ENCODE measurements around the gene ABTB2.

The ABTB2 gene

DNA sequence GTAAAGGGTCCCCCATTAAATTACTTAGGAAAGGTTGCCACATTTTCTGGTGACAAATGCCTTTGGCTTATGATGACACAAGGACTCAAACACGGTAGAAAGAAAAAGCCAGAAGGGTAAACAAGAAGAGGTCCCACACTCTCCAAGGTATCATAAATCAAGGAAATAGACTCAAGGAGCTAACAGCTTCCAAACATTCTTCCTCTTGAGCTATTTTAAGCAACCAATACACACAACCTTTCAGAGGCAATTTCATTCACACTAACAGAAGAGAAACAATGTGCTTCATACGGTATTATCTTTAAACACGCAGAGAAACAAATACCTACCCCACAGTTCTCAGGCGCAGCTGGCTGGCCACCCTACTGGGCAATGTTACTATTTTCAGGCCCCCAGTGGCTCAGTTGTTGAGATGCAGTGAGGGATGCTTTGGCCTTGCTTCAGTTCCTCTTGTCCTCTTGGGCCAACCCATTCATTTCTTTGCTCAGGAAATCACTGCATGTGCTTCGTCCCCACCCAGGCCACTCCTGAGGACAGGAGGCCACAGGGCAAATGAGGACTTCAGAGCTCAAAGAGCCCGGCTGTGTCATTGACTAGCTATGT, 15.8 kb downstream of the ABTB2 start:
- no peak for DNase-seq (ENCODE audit: low read depth)

GRCh38 chr11:34341096-34341495, 16.7 kb downstream of the ABTB2 start:
- no peak for DNase-seq (ENCODE audit: low read depth)

DNA sequence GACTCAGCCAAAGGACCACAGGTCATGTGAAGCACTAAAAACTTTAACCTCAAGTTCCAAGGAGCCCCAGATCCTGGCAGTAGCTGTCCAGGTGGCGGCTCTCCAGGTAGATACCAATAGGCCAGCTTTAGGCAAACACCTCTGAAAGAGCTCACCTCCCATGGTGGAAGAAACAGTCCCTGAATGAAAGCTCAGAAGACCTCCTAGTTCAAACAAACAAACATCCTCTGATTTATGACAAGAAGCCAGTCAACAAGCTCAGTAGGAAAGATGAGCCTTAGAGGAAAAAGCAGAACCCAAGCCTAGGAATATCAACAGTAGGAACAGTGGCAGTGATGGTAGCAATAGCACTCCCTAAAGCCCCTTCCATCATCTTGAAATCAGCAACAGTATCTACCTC, 17.2 kb downstream of the ABTB2 start:
- DNase-seq (ENCODE audit: low read depth), result no peak

DNA sequence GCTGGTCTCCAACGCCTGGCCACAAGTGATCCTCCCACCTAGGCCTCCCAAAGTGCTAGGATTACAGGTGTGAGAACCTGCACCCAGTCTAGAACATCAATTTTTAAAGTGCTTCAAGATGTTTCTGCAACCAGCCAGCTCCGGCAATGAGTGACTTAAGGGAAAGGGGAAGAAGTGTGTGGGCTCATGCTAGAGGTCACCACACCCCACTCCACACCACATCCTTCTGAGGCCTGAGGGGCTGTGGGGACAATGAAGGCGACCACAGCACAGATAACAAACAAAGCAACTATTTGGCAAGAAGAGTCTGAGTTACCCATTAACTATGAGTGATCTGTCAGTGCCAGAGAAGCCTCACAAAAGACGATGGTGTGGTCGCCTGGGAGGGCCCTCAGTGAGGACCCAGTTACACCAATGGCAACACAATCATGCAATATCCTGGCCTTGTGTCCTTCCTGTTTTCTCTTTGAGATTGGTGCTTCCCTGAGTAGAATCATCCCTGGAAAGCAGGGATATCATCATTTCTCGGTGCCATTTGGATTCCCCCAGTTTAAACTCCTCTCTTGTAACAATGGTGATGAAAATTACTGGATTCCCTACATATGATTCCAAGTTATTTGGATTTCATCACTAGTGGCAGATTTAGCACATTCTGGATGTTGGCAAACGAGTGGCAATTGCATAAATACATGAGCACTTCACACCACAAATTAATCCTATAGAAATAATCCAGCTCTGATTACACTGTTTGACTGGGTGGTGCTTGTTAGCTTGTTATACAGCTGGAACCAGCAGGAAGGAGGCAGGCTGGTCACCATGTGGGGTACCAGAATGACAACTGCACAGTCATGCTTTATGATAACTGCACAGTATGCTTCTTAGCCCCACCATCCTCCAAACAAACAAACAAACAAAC, 18.4 kb downstream of the ABTB2 start:
- no peak for DNase-seq (ENCODE audit: low read depth)

DNA sequence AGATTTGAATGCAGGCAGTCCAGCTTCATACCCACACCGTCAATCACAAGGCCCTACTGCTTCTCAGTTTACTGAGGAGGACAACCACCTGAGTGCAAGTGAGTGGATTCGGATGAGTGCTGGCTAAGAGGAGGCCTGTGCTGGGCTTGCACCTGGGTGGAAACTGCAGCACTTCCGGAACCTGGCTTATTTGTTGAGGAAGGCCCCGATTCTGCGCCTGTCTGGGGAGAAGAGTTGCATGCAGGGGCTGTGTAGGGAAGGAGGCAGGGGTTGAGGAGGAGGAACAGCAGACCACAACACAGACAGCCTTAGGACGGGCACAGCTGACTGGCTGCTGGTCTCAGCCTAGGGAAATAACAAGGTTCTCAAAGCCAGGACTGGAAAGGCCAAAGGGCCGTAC, 20.8 kb downstream of the ABTB2 start:
- no peak for DNase-seq (ENCODE audit: low read depth)

- no peak for DNase-seq (ENCODE audit: low read depth)
Measured at GRCh38 chr11:34335801-34336200, 22.0 kb downstream of the ABTB2 start.

- no peak for DNase-seq (ENCODE audit: low read depth)
Measured at GRCh38 chr11:34335331-34335730, 22.5 kb downstream of the ABTB2 start.

DNA sequence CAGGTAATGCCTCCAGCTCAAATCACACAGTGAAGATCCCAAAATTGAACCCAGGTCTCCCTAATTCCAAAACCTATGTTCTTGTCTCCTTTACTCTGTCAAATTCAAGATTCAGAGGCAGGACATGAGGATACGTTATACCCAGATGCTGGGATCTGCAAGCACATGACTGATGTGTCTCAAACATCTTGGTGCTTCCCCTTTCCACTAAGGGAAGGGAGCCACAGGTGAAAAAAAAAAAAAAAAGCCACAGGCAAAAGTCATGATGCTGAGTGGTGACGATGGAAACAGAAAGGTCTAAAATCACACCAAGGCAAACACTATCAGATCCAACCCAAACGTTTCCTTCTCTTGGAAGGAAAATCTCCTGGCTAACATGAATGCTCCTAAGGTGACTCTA, 24.0 kb downstream of the ABTB2 start:
- DNase-seq (ENCODE audit: low read depth), result no peak

GRCh38 chr11:34332524-34332923, 25.3 kb downstream of the ABTB2 start:
- DNase-seq (ENCODE audit: low read depth), result no peak

- no peak for DNase-seq (ENCODE audit: low read depth)
Measured at GRCh38 chr11:34331736-34332135, 26.1 kb downstream of the ABTB2 start.

DNA sequence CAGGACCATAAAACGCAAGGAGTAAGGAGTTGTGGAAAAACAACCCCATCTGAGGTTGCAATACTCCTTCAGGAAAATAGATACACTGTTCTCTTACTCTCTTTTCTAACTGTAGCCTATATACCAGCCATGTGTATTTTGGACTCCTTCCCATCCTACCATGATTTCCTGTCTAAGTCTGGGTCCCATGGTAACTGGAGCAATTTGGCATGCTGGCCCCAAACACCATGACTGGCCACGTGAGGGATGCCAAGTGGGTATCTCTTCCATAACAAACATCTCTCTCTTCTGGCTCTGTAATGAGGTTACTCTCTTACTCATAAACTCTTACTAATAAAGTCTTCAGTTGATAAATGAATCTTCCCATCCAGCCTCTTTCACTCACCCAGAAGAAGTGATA, 26.5 kb downstream of the ABTB2 start:
- no peak for DNase-seq (ENCODE audit: low read depth)

DNA sequence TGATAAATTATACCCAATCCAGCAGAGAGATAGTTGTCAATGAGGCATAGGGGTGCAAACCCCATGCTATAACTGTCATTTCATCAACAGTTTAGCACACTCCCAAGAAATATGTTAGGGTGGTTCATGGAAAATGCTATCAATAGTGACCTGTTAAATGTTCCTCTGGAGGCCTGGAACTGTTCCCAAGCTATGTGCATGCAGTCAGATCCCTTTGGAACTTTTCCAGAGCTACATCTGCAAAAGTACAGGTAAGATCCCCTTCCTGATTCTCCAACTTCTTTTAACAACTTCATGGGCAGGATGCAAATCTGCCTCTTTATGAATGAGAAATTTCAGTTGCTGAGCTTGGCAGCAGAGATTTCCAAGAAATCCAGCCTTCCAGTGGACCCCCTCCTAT, 27.2 kb downstream of the ABTB2 start:
- DNase-seq (ENCODE audit: low read depth), result no peak

DNA sequence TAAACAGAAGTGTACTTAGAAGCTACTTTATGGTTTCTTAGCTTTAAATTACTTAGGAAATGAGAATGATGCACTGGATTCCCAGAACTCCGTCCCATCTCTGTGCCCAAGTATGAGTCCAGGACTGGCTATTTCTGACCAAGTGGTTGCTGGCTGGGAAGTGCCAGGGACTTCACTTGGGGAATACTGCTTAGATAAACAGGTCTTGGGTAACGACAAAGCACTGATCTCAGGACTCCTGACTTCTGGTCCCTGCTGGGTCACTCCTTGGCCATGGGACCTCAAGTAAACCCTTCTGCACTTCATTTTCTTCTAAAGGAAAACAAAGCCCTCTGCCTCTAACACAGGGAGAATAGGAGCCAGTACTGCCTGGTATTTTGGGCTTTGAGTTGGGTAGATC, 27.9 kb downstream of the ABTB2 start:
- no peak for DNase-seq (ENCODE audit: low read depth)

DNA sequence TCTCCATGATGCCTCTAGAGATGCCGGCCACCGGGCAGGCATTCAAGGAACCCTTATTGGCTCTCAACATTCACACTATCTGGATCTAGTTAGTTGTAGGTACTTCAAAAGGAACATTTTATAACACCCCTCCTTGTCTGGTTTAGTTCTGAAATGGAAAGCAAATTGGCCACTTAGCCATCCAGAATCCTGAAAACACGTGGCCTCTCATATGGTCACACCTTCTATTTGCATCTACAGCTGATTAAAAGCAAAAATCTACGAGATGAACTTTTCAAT, 29.2 kb downstream of the ABTB2 start:
- no peak for DNase-seq (ENCODE audit: low read depth)

- no peak for DNase-seq (ENCODE audit: low read depth)
Measured at GRCh38 chr11:34327804-34328631, 29.8 kb downstream of the ABTB2 start.

GRCh38 chr11:34324466-34324865, 33.3 kb downstream of the ABTB2 start:
- DNase-seq (ENCODE audit: low read depth), result no peak

DNA sequence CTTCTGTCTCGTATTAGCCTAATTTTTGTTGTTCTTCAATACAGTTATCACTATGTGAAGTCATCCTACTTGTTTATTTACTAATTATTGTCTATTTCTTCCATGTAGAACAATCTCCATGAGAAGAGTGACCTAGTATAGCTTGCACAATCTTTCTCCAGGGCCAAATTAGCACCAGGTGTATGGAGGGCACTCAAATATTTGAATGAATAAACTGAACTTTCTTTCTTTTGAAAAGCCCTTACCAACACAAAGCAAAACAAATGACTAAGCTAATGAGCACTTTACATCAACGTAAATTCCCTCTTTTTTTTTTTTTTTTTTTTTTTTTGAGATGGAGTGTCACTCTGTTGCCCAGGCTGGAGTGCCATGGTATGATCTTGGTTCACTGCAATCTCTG, 34.2 kb downstream of the ABTB2 start:
- DNase-seq (ENCODE audit: low read depth), result no peak

- no peak for DNase-seq (ENCODE audit: low read depth)
Measured at GRCh38 chr11:34318111-34319037, 39.4 kb downstream of the ABTB2 start.

DNA sequence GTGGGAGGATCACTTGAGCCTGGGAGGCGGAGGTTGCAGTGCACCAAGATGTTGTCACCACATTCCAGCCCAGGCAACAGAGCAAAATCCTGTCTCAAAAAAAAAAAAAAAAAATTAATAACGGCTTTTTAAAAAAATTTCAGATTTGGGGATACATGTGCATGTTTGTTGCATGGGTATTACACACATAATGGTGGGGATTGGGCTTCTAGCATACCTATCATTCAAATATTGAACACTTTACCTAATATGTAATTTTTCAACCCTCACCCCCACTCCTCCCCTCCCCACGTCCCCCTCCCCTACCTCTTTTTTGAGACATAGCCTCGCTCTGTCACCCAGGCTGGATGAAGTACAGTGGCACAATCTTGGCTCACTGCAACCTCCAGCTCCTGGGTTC, 40.1 kb downstream of the ABTB2 start:
- DNase-seq (ENCODE audit: low read depth), result no peak

- DNase-seq (ENCODE audit: low read depth), result no peak
Measured at GRCh38 chr11:34317036-34317360, 40.8 kb downstream of the ABTB2 start.

- no peak for DNase-seq (ENCODE audit: low read depth)
Measured at GRCh38 chr11:34316347-34317035, 41.3 kb downstream of the ABTB2 start.

DNA sequence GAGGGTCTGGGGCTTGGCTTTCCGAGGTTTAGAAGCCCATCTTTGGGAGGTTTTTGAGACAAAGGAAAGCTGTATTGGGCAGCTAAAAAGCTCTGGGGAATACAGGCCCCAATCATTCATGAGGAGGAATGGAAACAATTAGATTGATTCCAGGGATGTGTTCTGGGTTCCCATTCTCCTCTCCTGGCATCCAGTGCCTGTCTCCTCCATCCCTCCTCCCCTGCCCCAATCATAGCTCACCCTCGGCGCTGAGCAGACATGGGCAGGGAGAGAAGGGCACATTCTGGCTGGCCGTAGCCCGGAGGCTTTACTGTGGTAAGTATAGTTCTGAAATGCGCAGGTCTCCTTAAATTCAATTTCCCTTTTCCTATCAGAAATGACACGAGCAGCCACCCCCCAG, 42.4 kb downstream of the ABTB2 start:
- no peak for DNase-seq (ENCODE audit: low read depth)

All from CMK (cell line).